Measurements from ENCODE around the gene GSG1L.

The GSG1L gene

GRCh38 chr16:27786221-27786922, 277.1 kb downstream of the GSG1L start:
- no peaks in the 10 kb centered on the region for H3K36me3 ChIP-seq (ENCODE audit: control insufficient read depth, insufficient read depth, low read length)
- TF ChIP-seq, protein P1, sequence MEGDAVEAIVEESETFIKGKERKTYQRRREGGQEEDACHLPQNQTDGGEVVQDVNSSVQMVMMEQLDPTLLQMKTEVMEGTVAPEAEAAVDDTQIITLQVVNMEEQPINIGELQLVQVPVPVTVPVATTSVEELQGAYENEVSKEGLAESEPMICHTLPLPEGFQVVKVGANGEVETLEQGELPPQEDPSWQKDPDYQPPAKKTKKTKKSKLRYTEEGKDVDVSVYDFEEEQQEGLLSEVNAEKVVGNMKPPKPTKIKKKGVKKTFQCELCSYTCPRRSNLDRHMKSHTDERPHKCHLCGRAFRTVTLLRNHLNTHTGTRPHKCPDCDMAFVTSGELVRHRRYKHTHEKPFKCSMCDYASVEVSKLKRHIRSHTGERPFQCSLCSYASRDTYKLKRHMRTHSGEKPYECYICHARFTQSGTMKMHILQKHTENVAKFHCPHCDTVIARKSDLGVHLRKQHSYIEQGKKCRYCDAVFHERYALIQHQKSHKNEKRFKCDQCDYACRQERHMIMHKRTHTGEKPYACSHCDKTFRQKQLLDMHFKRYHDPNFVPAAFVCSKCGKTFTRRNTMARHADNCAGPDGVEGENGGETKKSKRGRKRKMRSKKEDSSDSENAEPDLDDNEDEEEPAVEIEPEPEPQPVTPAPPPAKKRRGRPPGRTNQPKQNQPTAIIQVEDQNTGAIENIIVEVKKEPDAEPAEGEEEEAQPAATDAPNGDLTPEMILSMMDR (IDR thresholded peaks at IDR 0.05; ENCODE audit: insufficient read depth, low read length, poor library complexity, severe bottlenecking): no peak
- no peaks in the 10 kb centered on the region for H3K27me3 ChIP-seq (replicated peaks; ENCODE audit: control insufficient read depth, insufficient read depth, low read length)
- no peak overlapping the region for H3K4me3 ChIP-seq (replicated peaks; ENCODE audit: low read depth, low read length)
- DNase-seq (ENCODE audit: extremely low read depth, insufficient read length): no peak

GRCh38 chr16:27785307-27785678, 278.2 kb downstream of the GSG1L start:
- Histone ChIP-seq H3K36me3 (ENCODE audit: control insufficient read depth, insufficient read depth, low read length) (no peaks in the 10 kb centered on the region), H3K4me3 (replicated peaks; ENCODE audit: low read depth, low read length) (no peak overlapping the region), H3K27me3 (replicated peaks; ENCODE audit: control insufficient read depth, insufficient read depth, low read length) (no peaks in the 10 kb centered on the region)
- TF ChIP-seq, protein P1 (IDR thresholded peaks at IDR 0.05; ENCODE audit: insufficient read depth, low read length, poor library complexity, severe bottlenecking): no peak
- DNase-seq (ENCODE audit: extremely low read depth, insufficient read length): no peak

GRCh38 chr16:27784351-27785306, 278.9 kb downstream of the GSG1L start:
- no peaks in the 10 kb centered on the region for H3K36me3 ChIP-seq (ENCODE audit: control insufficient read depth, insufficient read depth, low read length)
- TF ChIP-seq, protein P1 (IDR thresholded peaks at IDR 0.05; ENCODE audit: insufficient read depth, low read length, poor library complexity, severe bottlenecking): no peak
- DNase-seq (ENCODE audit: extremely low read depth, insufficient read length): no peak
- H3K27me3 ChIP-seq (replicated peaks; ENCODE audit: control insufficient read depth, insufficient read depth, low read length): no peaks in the 10 kb centered on the region
- no peak overlapping the region for H3K4me3 ChIP-seq (replicated peaks; ENCODE audit: low read depth, low read length)

- H3K27me3 ChIP-seq (replicated peaks; ENCODE audit: control insufficient read depth, insufficient read depth, low read length): no peaks in the 10 kb centered on the region
These were observed 281.3 kb downstream of the GSG1L start for GRCh38 chr16:27781981-27782880.

DNA sequence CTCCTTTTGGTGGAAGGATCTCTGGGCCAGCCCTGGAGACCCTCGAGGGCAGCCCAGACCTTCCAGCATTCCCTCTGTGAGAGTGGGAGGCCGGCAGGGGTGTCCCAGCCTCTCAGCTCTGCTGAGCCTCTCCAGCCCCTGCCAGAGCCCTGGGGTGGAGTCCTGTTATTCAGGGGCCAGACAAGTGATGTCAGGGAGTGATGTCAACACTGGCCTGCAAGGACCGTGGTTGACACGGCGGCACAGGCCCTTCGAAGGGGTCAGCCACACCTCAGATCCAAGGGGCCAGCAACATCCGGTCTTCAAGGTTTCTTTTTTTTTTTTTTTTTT, 282.4 kb downstream of the GSG1L start:
- no peak for DNase-seq (ENCODE audit: extremely low read depth, insufficient read length)
- Histone ChIP-seq H3K36me3 (ENCODE audit: control insufficient read depth, insufficient read depth, low read length) (no peaks in the 10 kb centered on the region), H3K4me3 (replicated peaks; ENCODE audit: low read depth, low read length) (no peak overlapping the region), H3K27me3 (replicated peaks; ENCODE audit: control insufficient read depth, insufficient read depth, low read length) (no peaks in the 10 kb centered on the region)
- TF ChIP-seq, protein P1 (IDR thresholded peaks at IDR 0.05; ENCODE audit: insufficient read depth, low read length, poor library complexity, severe bottlenecking): no peak

More at GRCh38 chr16:27781981-27782880, 281.3 kb downstream of the GSG1L start:
- H3K4me3 ChIP-seq (replicated peaks; ENCODE audit: low read depth, low read length): no peak overlapping the region
- TF ChIP-seq, protein P1 (IDR thresholded peaks at IDR 0.05; ENCODE audit: insufficient read depth, low read length, poor library complexity, severe bottlenecking): no peak
- H3K36me3 ChIP-seq (ENCODE audit: control insufficient read depth, insufficient read depth, low read length): no peaks in the 10 kb centered on the region
- no peak for DNase-seq (ENCODE audit: extremely low read depth, insufficient read length)
